Activated CD8-positive, alpha-beta T cell treated with anti-CD3 and anti-CD28 coated beads for 36 hours (primary cell): ENCODE results near the gene USP34. TPM values are rescaled to one million over a fixed set of nuclear protein-coding genes. Genes with fewer than 3 reads are reported as not detected.

Source experiments
- ATAC-seq: fragments of 200-7000 bp; cut with Tn5 transposase; one replicate; pipeline ENCODE4 v1.10.0; 2021; ENCODE audit warnings: mild to moderate bottlenecking, moderate library complexity
- CTCF ChIA-PET: fragments of 350-600 bp; sonication (Branson Sonifier 250); formaldehyde crosslinking; loops from one replicate; lab custom pipeline; 2021; ENCODE audit warnings: antibody characterized with exemption; lab: Charles Lee
- POLR2A ChIA-PET: fragments of 350-600 bp; sonication (Branson Sonifier 250); formaldehyde crosslinking; loops from one replicate; lab custom pipeline; 2021; ENCODE audit warnings: antibody characterized with exemption; lab: Charles Lee
- DNase-seq: peaks from one replicate; pipeline ENCODE4 v3.0.0-alpha.2; 2020
- H3K27ac Mint-ChIP-seq: one replicate; pipeline ENCODE4 v1.8.0; 2021; ENCODE audit warnings: mild to moderate bottlenecking, mixed read lengths
- H3K27me3 Mint-ChIP-seq: one replicate; pipeline ENCODE4 v1.8.0; 2021; ENCODE audit warnings: mixed read lengths
- H3K36me3 Mint-ChIP-seq: one replicate; pipeline ENCODE4 v1.8.0; 2021; ENCODE audit warnings: low read depth, mixed read lengths
- H3K4me1 Mint-ChIP-seq: one replicate; pipeline ENCODE4 v1.8.0; 2021; ENCODE audit warnings: low read depth, mixed read lengths
- H3K4me3 Mint-ChIP-seq: one replicate; pipeline ENCODE4 v1.8.0; 2021; ENCODE audit warnings: mild to moderate bottlenecking, moderate library complexity, mixed read lengths
- H3K9me3 Mint-ChIP-seq: one replicate; pipeline ENCODE4 v1.8.0; 2021; ENCODE audit warnings: mixed read lengths
- CTCF ChIP-seq: fragments of 200-600 bp; IDR thresholded peaks from one replicate; pipeline ENCODE4 v1.8.0; 2022; ENCODE audit warnings: antibody characterized with exemption, mild to moderate bottlenecking
- intact Hi-C: fragments of 100-400 bp; cut with micrococcal nuclease; formaldehyde crosslinking; loops from one replicate; pipeline ENCODE4 v1.10.0; 2022
- total RNA-seq, 2 experiments: library from RNA; stranded (reverse); gene quantifications; one replicate each; pipeline ENCODE4 v1.2.3, GENCODE V29; 2021

The USP34 gene
- total RNA-seq, 2 experiments from 2014 or later, result 69.0 to 71.3 TPM

GRCh38 chr2:61266632-61267505 lies 204.0 kb downstream of the USP34 start:
- DNase-seq (no peak), ATAC-seq (no peak)
- no peak for TF ChIP-seq CTCF
- ChIA-PET CTCF (no interaction called here), POLR2A (no interaction called here)
- no peaks in the 10 kb centered on the region for H3K4me1 Mint-ChIP-seq
- H3K9me3 Mint-ChIP-seq, result no peaks in the 10 kb centered on the region
- peaks cover 18% of the 10 kb centered on the region for H3K36me3 Mint-ChIP-seq
- H3K27me3 Mint-ChIP-seq, result no peaks in the 10 kb centered on the region
- no peak overlapping the region for H3K4me3 Mint-ChIP-seq
- intact Hi-C loops, result no loop called here
- H3K27ac Mint-ChIP-seq, result no peak overlapping the region

GRCh38 chr2:61263830-61264229 lies 207.1 kb downstream of the USP34 start:
- DNase-seq, result no peak
- H3K4me1 Mint-ChIP-seq, result no peaks in the 10 kb centered on the region
- H3K9me3 Mint-ChIP-seq, result no peaks in the 10 kb centered on the region
- ChIA-PET CTCF (interaction anchor here (0.6 to 1.0 kb wide), 2 partner anchors 13 to 138 kb away, joined by 3 read pairs; no protein-coding TSS in a partner anchor), POLR2A (interaction anchor here (1.2 kb wide), 1 partner anchor 54 kb away, joined by 3 read pairs; no protein-coding TSS in a partner anchor)
- TF ChIP-seq CTCF, result no peak
- no peak overlapping the region for H3K27ac Mint-ChIP-seq
- intact Hi-C loops, result no loop called here
- no peaks in the 10 kb centered on the region for H3K27me3 Mint-ChIP-seq
- no peak for ATAC-seq
- peaks cover 18% of the 10 kb centered on the region for H3K36me3 Mint-ChIP-seq
- H3K4me3 Mint-ChIP-seq, result no peak overlapping the region

DNA sequence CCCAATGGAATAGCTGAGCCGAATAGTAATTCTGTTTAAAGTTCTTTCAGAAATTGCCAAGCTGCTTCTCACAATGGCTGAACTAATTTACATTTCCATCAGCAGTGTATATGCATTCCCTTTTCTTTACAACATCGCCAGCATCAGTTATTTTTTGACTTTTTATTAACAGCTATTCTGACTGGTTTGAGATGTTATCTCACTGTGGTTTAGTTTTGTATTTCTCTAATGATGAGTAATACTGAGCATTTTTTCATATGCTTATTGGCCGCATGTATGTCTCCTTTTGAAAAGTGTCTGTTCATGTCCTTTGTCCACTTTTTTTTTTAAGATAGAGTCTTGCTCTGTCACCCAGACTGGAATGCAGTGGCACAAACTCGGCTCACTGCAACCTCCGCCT lies 208.2 kb downstream of the USP34 start:
- H3K36me3 Mint-ChIP-seq, result peaks cover 25% of the 10 kb centered on the region
- no peaks in the 10 kb centered on the region for H3K4me1 Mint-ChIP-seq
- intact Hi-C loops, result no loop called here
- no peak for ATAC-seq
- no peaks in the 10 kb centered on the region for H3K27me3 Mint-ChIP-seq
- no peak overlapping the region for H3K27ac Mint-ChIP-seq
- no peak for TF ChIP-seq CTCF
- DNase-seq, result no peak
- H3K9me3 Mint-ChIP-seq, result no peaks in the 10 kb centered on the region
- no peak overlapping the region for H3K4me3 Mint-ChIP-seq
- ChIA-PET CTCF (no interaction called here), POLR2A (no interaction called here)

DNA sequence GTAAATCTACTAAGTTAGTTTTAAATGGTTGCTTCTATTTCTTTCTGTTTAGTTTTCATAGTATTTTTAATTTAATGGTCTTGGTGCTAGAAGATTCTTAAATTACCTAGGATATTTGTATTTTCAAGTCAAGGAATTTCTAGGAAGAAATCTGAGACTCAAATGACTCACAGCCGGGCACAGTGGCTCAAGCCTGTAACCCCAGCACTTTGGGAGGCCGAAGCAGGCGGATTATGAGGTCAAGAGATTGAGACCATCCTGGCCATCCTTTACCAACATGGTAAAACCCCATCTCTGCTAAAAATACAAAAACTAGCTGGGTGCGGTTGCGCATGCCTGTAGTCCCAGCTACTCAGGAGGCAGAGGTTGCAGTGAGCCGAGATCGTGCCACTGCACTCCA lies 213.4 kb downstream of the USP34 start:
- no peak for ATAC-seq
- Mint-ChIP-seq H3K4me3 (no peak overlapping the region), H3K27me3 (no peaks in the 10 kb centered on the region), H3K9me3 (no peaks in the 10 kb centered on the region), H3K36me3 (peaks cover 31% of the 10 kb centered on the region), H3K27ac (no peak overlapping the region), H3K4me1 (peaks cover 3% of the 10 kb centered on the region)
- DNase-seq, result no peak
- TF ChIP-seq CTCF, result no peak
- intact Hi-C loops, result no loop called here
- ChIA-PET POLR2A (no interaction called here), CTCF (no interaction called here)
